GM18907 (cell line): Measurements from ENCODE around the gene VWA5B2.
"Not testable (repeated sequence)": the region's sequence is repeated elsewhere in the genome, so short reads cannot be mapped to it uniquely, and the experiment has no call there.

Source experiments
- ATAC-seq: cut with Tn5 transposase; IDR thresholded peaks from one replicate; pipeline ENCODE4 v1.9.1; 2021; ENCODE audit warnings: mild to moderate bottlenecking, moderate library complexity; ENCODE audit not compliant: unreplicated experiment

VWA5B2 gene

GRCh38 chr3:184241141-184241446, 11.7 kb downstream of the VWA5B2 start:
- no peak for ATAC-seq

- no peak for ATAC-seq
These were observed 12.3 kb downstream of the VWA5B2 start for GRCh38 chr3:184241447-184242296.

- no peak for ATAC-seq
These were observed 12.9 kb downstream of the VWA5B2 start for GRCh38 chr3:184242297-184242685.

- peak; percentile 64 for ATAC-seq
These were observed 19.3 kb downstream of the VWA5B2 start, which contains the start of gene ALG3 for GRCh38 chr3:184248454-184249411. Gene ALG3 (minus strand): TSS chr3:184248962. CDS start chr3:184248940, 22 bp downstream.

GRCh38 chr3:184249412-184250166, 20.2 kb downstream of the VWA5B2 start, which contains the start of gene EEF1AKMT4:
Gene EEF1AKMT4 (plus strand): TSS chr3:184249672. CDS start chr3:184249695, 23 bp downstream.
- ATAC-seq: peak; percentile 91

GRCh38 chr3:184250167-184250828, 20.9 kb downstream of the VWA5B2 start:
- ATAC-seq: peak; percentile 71

GRCh38 chr3:184255291-184256039, 26.1 kb downstream of the VWA5B2 start:
- ATAC-seq: no peak

- no peak for ATAC-seq
These were observed 27.9 kb downstream of the VWA5B2 start for GRCh38 chr3:184257083-184257915.

GRCh38 chr3:184258926-184259325, 29.5 kb downstream of the VWA5B2 start:
- no peak for ATAC-seq

- ATAC-seq: no peak
These were observed 30.1 kb downstream of the VWA5B2 start for GRCh38 chr3:184259396-184259877.

GRCh38 chr3:184259878-184260723, 30.7 kb downstream of the VWA5B2 start:
- no peak for ATAC-seq

- no peak for ATAC-seq
These were observed 31.4 kb downstream of the VWA5B2 start for GRCh38 chr3:184260724-184261269.

GRCh38 chr3:184261270-184261853, 32.0 kb downstream of the VWA5B2 start, which contains the start of gene CAMK2N2:
Gene CAMK2N2 (minus strand): TSS chr3:184261553. CDS start chr3:184261285, 268 bp downstream.
- no peak for ATAC-seq

- ATAC-seq: no peak
These were observed 32.7 kb downstream of the VWA5B2 start for GRCh38 chr3:184261854-184262763.

- ATAC-seq: no peak
These were observed 33.4 kb downstream of the VWA5B2 start for GRCh38 chr3:184262764-184263179.

GRCh38 chr3:184267249-184267648, 37.9 kb downstream of the VWA5B2 start:
- ATAC-seq: not testable (repeated sequence)
